Measurements from ENCODE around the gene PPP1R1C. TPM values are rescaled to one million over a fixed set of nuclear protein-coding genes. Genes with fewer than 3 reads are reported as not detected.
"Not testable (repeated sequence)": the region's sequence is repeated elsewhere in the genome, so short reads cannot be mapped to it uniquely, and the experiment has no call there.

The PPP1R1C gene
- total RNA-seq, 2 experiments from 2014 or later = not detected

- H3K27ac Mint-ChIP-seq = no peak overlapping the region
- no peak overlapping the region for H3K4me3 Mint-ChIP-seq
- CTCF ChIA-PET = no interaction called here
- DNase-seq = no peak
- H3K4me1 Mint-ChIP-seq = no peaks in the 10 kb centered on the region
- peaks cover 6% of the 10 kb centered on the region for H3K27me3 Mint-ChIP-seq
- ATAC-seq = no peak
- H3K36me3 Mint-ChIP-seq = no peaks in the 10 kb centered on the region
- no peaks in the 10 kb centered on the region for H3K9me3 Mint-ChIP-seq (ENCODE audit: low read depth)
Observed at GRCh38 chr2:182014284-182014683, 28.6 kb downstream of the PPP1R1C start.

DNA sequence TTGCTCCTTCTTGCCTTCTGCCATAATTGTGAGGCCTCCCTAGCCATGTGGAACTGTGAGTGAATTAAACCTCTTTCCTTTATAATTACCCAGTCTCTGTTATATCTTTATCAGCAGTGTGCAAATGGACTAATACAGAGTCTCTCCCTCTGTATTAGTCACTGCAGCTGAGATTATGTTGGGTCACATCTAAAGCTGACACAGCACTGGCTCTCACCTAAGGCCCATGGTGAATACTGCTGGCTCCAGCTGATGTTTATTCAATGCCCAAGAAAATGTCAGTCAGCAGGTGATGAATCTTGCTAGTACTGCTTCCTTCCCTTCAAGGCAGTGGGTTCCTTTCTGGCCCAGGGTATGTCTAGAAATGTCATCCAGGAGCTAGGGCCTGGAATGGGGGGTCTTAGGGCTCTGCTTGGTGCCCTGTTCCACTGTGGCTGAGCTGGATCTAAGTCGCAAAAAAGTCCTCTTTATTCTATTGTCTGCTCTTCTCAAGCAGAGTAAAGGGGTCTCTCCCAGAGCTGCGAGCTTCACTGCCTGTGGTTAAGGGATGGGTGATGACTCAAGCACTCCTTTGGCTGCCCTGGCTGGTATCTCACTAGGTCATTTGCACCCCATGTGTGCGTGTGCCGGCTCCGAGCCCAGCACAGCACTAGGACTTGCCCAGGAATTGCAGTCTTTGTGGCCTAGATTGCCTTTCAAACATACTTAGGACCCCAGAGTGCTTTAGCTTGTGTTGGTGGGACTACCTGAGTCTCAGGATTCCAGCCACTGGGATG lies 29.9 kb downstream of the PPP1R1C start:
- ATAC-seq (no peak), DNase-seq (no peak)
- no peak overlapping the region for H3K4me3 Mint-ChIP-seq
- no peaks in the 10 kb centered on the region for H3K27me3 Mint-ChIP-seq
- H3K27ac Mint-ChIP-seq = no peak overlapping the region
- no peaks in the 10 kb centered on the region for H3K9me3 Mint-ChIP-seq (ENCODE audit: low read depth)
- no peaks in the 10 kb centered on the region for H3K36me3 Mint-ChIP-seq
- CTCF ChIA-PET = no interaction called here
- H3K4me1 Mint-ChIP-seq = no peaks in the 10 kb centered on the region

GRCh38 chr2:182018218-182018617 lies 32.6 kb downstream of the PPP1R1C start:
- H3K4me1 Mint-ChIP-seq = no peaks in the 10 kb centered on the region
- H3K36me3 Mint-ChIP-seq = no peaks in the 10 kb centered on the region
- DNase-seq = no peak
- H3K27me3 Mint-ChIP-seq = no peaks in the 10 kb centered on the region
- CTCF ChIA-PET = no interaction called here
- no peak for ATAC-seq
- peaks cover 5% of the 10 kb centered on the region for H3K9me3 Mint-ChIP-seq (ENCODE audit: low read depth)
- H3K27ac Mint-ChIP-seq = no peak overlapping the region
- no peak overlapping the region for H3K4me3 Mint-ChIP-seq

- Mint-ChIP-seq H3K27ac (no peak overlapping the region), H3K4me3 (no peak overlapping the region), H3K4me1 (no peaks in the 10 kb centered on the region), H3K9me3 (ENCODE audit: low read depth) (peaks cover 5% of the 10 kb centered on the region), H3K36me3 (no peaks in the 10 kb centered on the region), H3K27me3 (no peaks in the 10 kb centered on the region)
- DNase-seq (no peak), ATAC-seq (no peak)
- CTCF ChIA-PET = no interaction called here
Observed at GRCh38 chr2:182019731-182020130, 34.1 kb downstream of the PPP1R1C start.

DNA sequence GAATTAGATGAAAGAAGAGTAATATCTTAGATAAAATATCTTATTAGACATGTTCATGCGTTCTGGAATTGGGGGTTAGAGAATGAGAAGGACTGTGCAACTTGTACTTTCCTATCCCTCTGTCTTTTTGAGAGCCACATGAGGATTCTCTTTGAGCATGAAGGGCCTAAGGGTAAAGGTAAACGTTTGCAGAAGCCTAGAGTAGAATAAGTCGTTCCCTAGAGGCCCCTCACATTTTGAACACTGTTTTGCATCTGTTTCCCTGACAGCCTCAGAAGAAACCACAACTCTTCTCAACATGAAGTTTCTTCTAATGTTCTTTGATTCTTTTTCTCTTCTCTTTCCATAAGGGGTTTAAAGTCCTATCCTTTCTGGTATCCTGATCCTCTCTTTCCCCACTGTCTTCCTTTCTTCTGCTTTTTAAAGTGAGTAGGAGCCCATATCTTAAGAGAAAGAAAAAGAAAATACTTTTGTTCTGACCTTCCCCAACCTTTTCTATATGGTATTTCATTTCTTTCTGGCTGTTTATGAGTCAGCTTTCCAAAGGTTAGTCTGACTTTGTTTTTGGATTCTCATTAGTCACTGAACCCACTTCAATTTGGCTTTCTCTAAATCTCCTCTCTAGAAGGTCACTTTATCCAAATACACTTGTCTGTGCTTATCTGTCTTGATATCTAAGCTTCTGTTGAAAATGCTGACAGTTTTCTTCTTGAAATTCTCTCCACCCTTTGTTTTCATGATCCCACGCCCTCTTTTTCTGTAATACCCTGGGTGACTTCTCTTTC lies 34.8 kb downstream of the PPP1R1C start:
- CTCF ChIA-PET = no interaction called here
- no peaks in the 10 kb centered on the region for H3K36me3 Mint-ChIP-seq
- H3K9me3 Mint-ChIP-seq (ENCODE audit: low read depth) = peaks cover 5% of the 10 kb centered on the region
- H3K4me3 Mint-ChIP-seq = no peak overlapping the region
- ATAC-seq (no peak), DNase-seq (no peak)
- H3K27ac Mint-ChIP-seq = no peak overlapping the region
- no peaks in the 10 kb centered on the region for H3K4me1 Mint-ChIP-seq
- H3K27me3 Mint-ChIP-seq = no peaks in the 10 kb centered on the region

GRCh38 chr2:182023235-182023634 lies 37.6 kb downstream of the PPP1R1C start:
- CTCF ChIA-PET = no interaction called here
- Mint-ChIP-seq H3K4me3 (no peak overlapping the region), H3K36me3 (no peaks in the 10 kb centered on the region), H3K9me3 (ENCODE audit: low read depth) (peaks cover 5% of the 10 kb centered on the region), H3K27me3 (no peaks in the 10 kb centered on the region), H3K27ac (no peak overlapping the region), H3K4me1 (no peaks in the 10 kb centered on the region)
- ATAC-seq (no peak), DNase-seq (no peak)

DNA sequence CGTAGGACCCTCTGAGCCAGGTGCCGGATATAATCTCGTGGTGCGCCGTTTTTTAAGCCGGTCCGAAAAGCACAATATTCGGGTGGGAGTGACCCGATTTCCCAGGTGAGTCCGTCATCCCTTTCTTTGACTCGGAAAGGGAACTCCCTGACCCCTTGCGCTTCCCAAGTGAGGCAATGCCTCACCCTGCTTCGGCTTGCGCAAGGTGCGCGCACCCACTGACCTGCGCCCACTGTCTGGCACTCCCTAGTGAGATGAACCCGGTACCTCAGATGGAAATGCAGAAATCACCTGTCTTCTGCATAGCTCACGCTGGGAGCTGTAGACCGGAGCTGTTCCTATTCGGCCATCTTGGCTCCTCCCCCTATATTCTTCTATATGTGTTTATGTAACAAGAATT lies 45.2 kb downstream of the PPP1R1C start:
- H3K4me3 Mint-ChIP-seq; H3K36me3 Mint-ChIP-seq; DNase-seq; H3K27ac Mint-ChIP-seq; CTCF ChIA-PET; H3K27me3 Mint-ChIP-seq; H3K4me1 Mint-ChIP-seq; H3K9me3 Mint-ChIP-seq (ENCODE audit: low read depth); ATAC-seq: not testable (repeated sequence)

GRCh38 chr2:182031956-182032355 lies 46.3 kb downstream of the PPP1R1C start:
- DNase-seq (no peak), ATAC-seq (no peak)
- Mint-ChIP-seq H3K27me3 (no peaks in the 10 kb centered on the region), H3K4me1 (no peaks in the 10 kb centered on the region), H3K36me3 (no peaks in the 10 kb centered on the region), H3K4me3 (no peak overlapping the region), H3K9me3 (ENCODE audit: low read depth) (no peaks in the 10 kb centered on the region), H3K27ac (no peak overlapping the region)
- CTCF ChIA-PET = no interaction called here

DNA sequence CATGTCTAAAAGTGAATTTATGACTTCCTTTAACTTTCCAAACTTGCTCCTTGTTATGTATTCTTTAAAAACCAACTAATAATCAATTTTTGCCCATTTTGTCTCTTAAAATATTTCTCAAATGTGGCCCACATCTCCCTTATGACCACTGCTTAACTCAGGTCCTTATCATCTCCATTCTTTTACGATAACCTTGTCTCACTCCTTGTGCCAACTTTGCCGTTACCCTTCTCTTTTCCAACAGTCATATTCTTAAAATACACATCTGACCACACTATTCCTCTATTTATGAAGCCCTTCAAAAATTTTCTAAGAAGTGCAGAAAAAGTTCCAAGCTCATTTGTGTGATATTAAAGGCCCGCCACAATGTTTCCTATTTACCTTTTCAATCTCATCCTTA lies 47.8 kb downstream of the PPP1R1C start:
- Mint-ChIP-seq H3K36me3 (no peaks in the 10 kb centered on the region), H3K9me3 (ENCODE audit: low read depth) (no peaks in the 10 kb centered on the region), H3K27ac (no peak overlapping the region), H3K4me1 (no peaks in the 10 kb centered on the region), H3K4me3 (no peak overlapping the region), H3K27me3 (no peaks in the 10 kb centered on the region)
- CTCF ChIA-PET = no interaction called here
- ATAC-seq (no peak), DNase-seq (no peak)

- ATAC-seq (no peak), DNase-seq (no peak)
- CTCF ChIA-PET = no interaction called here
- Mint-ChIP-seq H3K27me3 (peaks cover 3% of the 10 kb centered on the region), H3K36me3 (no peaks in the 10 kb centered on the region), H3K27ac (no peak overlapping the region), H3K4me1 (no peaks in the 10 kb centered on the region), H3K9me3 (ENCODE audit: low read depth) (no peaks in the 10 kb centered on the region), H3K4me3 (no peak overlapping the region)
Observed at GRCh38 chr2:182038576-182038975, 52.9 kb downstream of the PPP1R1C start.

DNA sequence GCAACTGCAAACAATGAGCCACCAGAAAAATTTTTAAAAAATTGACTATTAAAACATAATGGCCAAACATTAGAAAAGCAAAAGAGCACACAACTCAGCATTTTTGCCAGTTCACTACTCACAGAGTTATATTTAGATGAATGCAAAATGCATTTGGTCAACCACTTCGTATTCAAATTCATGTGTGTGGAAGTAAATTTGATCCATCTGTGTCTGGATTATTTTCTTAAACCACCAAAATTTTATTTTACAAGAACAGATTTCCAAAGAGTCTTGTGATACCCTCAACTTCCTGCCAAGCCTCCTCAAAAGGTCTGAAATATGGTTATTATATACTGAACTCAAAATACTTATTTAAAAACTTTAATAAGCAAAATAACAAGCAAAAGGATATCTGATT lies 57.4 kb downstream of the PPP1R1C start:
- peaks cover 8% of the 10 kb centered on the region for H3K27me3 Mint-ChIP-seq
- no peak overlapping the region for H3K4me3 Mint-ChIP-seq
- no peak overlapping the region for H3K27ac Mint-ChIP-seq
- no peak for DNase-seq
- no peaks in the 10 kb centered on the region for H3K4me1 Mint-ChIP-seq
- CTCF ChIA-PET = no interaction called here
- H3K36me3 Mint-ChIP-seq = no peaks in the 10 kb centered on the region
- no peaks in the 10 kb centered on the region for H3K9me3 Mint-ChIP-seq (ENCODE audit: low read depth)
- no peak for ATAC-seq

DNA sequence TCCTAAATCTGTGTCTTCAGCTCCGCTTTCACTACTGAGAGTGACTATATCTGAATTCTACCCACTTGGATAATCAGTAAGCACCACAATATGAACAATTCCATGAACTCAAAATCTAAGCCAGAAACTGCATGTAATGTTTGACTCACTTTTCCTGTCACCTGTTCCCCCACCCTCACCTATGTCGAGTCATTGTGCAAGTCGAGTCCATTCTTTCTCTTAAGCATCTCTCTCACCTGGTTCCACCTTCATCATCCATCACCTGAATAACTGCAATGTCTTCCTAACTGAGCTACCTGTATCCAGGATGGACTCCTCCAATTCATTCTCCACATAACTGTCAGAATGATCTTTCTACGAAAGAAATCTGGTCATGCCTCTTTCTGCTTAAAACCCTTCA lies 58.2 kb downstream of the PPP1R1C start:
- CTCF ChIA-PET = no interaction called here
- no peak overlapping the region for H3K4me3 Mint-ChIP-seq
- peaks cover 8% of the 10 kb centered on the region for H3K27me3 Mint-ChIP-seq
- no peak for DNase-seq
- ATAC-seq = no peak
- H3K27ac Mint-ChIP-seq = no peak overlapping the region
- no peaks in the 10 kb centered on the region for H3K4me1 Mint-ChIP-seq
- H3K36me3 Mint-ChIP-seq = no peaks in the 10 kb centered on the region
- no peaks in the 10 kb centered on the region for H3K9me3 Mint-ChIP-seq (ENCODE audit: low read depth)

GRCh38 chr2:182047544-182047943 lies 61.9 kb downstream of the PPP1R1C start:
- H3K4me3 Mint-ChIP-seq = no peak overlapping the region
- no peak overlapping the region for H3K27ac Mint-ChIP-seq
- H3K4me1 Mint-ChIP-seq = no peaks in the 10 kb centered on the region
- peaks cover 13% of the 10 kb centered on the region for H3K27me3 Mint-ChIP-seq
- CTCF ChIA-PET = no interaction called here
- DNase-seq (no peak), ATAC-seq (no peak)
- no peaks in the 10 kb centered on the region for H3K36me3 Mint-ChIP-seq
- no peaks in the 10 kb centered on the region for H3K9me3 Mint-ChIP-seq (ENCODE audit: low read depth)

DNA sequence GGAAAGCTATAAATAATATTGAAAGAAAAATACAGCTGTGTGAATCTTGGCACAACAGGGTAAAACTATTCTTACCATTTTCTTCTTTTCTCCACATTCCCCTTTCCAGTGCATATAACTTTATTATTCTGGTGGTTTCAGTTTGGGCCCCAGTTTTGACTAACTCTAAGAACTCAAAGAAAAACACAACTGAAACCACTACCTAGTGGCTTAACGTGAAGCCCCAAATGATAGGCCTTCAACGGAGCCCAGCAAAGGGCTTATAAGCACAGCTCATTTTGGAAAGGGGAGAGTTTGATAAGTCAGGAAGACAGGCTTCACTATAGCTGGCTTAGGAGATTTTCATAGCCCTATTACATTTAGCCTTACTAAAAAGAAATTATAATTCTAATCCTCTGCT lies 62.4 kb downstream of the PPP1R1C start:
- CTCF ChIA-PET = no interaction called here
- H3K36me3 Mint-ChIP-seq = no peaks in the 10 kb centered on the region
- H3K9me3 Mint-ChIP-seq (ENCODE audit: low read depth) = no peaks in the 10 kb centered on the region
- DNase-seq (no peak), ATAC-seq (no peak)
- H3K27me3 Mint-ChIP-seq = peaks cover 10% of the 10 kb centered on the region
- no peak overlapping the region for H3K27ac Mint-ChIP-seq
- no peak overlapping the region for H3K4me3 Mint-ChIP-seq
- H3K4me1 Mint-ChIP-seq = no peaks in the 10 kb centered on the region
